Large intestine (tissue), 3 donors: ENCODE data around the gene TENM4. TPM values are rescaled to one million over a fixed set of nuclear protein-coding genes. Genes with fewer than 3 reads are reported as not detected.
"Not testable (repeated sequence)": the region's sequence is repeated elsewhere in the genome, so short reads cannot be mapped to it uniquely, and the experiment has no call there.

Experiments used
- DNase-seq, 2 donors: peaks; one replicate each; pipeline versions ENCODE4 v3.0.0 to v3.0.0-alpha.2; 2013
- H3K27ac ChIP-seq: one replicate; pipeline ENCODE4 v1.5.1; 2013; ENCODE audit warnings: low read length
- H3K27me3 ChIP-seq: 2 replicates; pipeline ENCODE4 v1.6.1; 2013; ENCODE audit warnings: low read length; ENCODE audit not compliant: control insufficient read depth, insufficient read depth
- H3K36me3 ChIP-seq: 2 replicates; pipeline ENCODE4 v1.6.1; 2013; ENCODE audit warnings: low read length; ENCODE audit not compliant: control insufficient read depth, insufficient read depth
- H3K4me1 ChIP-seq: one replicate; pipeline ENCODE4 v1.6.1; 2013; ENCODE audit warnings: low read length; ENCODE audit not compliant: control insufficient read depth, insufficient read depth
- H3K4me3 ChIP-seq: one replicate; pipeline ENCODE4 v1.5.1; 2013; ENCODE audit warnings: low read length
- H3K9me3 ChIP-seq: one replicate; pipeline ENCODE4 v1.6.1; 2013; ENCODE audit warnings: mild to moderate bottlenecking, low read depth, low read length, moderate library complexity; ENCODE audit not compliant: control insufficient read depth
- WGBS: methylation state at CpG from one replicate; pipeline ENCODE4 v1.1.5; 2013; ENCODE audit warnings: low lambda C conversion rate; ENCODE audit not compliant: insufficient coverage; 5-methylcytosine and 5-hydroxymethylcytosine counted together
- polyA plus RNA-seq: library from polyadenylated mRNA; unstranded; fragments of 120-200 nt; gene quantifications from one replicate; pipeline ENCODE4 v1.2.1, GENCODE V29; 2013

Gene TENM4
- polyA plus RNA-seq, 1 donor, result 2.1 TPM

DNA sequence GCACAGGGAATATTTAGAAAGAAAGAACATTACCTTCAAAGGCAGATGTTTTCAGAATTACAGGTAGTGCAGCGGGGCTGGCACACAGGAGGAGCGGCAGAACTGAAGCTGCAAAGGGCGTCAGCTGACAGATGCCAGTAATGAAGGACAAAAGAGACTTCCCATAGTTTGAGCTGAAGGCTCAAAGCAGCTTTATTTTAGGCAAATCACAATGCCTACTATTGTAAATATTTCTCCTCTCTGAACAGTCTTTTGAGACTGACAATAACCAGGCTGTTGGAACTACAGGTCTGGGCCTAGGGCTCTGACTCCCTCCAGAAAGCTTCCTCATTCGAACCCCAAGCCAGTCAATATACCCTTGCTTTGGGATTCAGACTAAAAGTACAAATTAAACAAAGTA, 609.3 kb downstream of the TENM4 start:
- DNase-seq, result no peak
- H3K9me3 ChIP-seq, result no peaks in the 10 kb centered on the region
- no peaks in the 10 kb centered on the region for H3K36me3 ChIP-seq
- no peak overlapping the region for H3K4me3 ChIP-seq
- no CpG with 5 or more reads among the region's 4 CpGs for WGBS
- H3K27me3 ChIP-seq, result no peaks in the 10 kb centered on the region
- no peak overlapping the region for H3K27ac ChIP-seq
- no peaks in the 10 kb centered on the region for H3K4me1 ChIP-seq

DNA sequence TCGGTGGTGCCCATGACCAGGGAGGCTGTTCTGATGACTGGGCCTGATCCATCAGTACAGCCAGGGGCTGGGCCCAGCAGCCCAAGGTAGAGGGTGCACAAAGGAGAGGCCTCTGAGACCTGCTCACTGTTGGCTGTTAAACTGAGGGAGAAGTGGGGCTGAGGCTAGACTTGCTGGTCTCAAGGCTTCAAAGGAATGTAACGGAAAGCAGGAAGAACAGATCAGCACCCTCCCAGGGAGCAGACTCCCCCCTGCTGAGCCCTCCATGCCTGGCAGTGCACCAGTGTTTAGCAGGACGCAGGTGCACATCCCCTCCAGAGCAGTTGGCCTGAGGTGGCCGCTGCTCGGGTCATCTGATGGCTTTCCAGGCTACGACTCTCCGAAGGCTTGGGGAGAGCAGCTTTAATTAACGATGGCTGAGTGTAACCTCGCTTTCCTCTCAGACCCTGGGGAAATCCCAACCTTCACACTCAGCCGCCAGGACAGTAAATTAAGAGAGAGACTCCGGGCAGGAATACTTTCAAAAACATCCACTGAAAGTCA, 610.5 kb downstream of the TENM4 start:
- no CpG with 5 or more reads among the region's 11 CpGs for WGBS
- no peaks in the 10 kb centered on the region for H3K9me3 ChIP-seq

DNA sequence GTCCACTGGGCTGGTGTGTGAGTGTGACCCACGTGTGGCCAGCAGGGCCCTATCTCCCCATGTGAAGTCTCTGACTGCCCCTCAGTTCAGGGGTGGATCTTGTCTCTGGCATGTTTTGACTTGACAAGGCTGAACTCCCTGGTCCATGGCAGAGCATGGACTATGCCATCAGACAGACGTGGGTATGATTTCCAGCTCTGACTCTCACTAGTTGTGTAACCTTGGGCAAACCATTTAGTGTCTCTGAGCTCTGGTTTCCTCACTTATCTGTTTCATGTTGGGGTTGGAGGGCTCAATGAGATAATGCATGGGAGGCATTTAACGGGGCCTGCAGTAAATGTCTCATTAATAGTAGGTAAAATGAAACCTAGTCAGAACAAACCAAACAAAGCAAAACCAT, 611.7 kb downstream of the TENM4 start:
- H3K36me3 ChIP-seq, result no peaks in the 10 kb centered on the region
- no peaks in the 10 kb centered on the region for H3K4me1 ChIP-seq
- DNase-seq, result no peak
- no peak overlapping the region for H3K4me3 ChIP-seq
- no peaks in the 10 kb centered on the region for H3K9me3 ChIP-seq
- H3K27ac ChIP-seq, result no peak overlapping the region
- no CpG with 5 or more reads among the region's 3 CpGs for WGBS
- H3K27me3 ChIP-seq, result no peaks in the 10 kb centered on the region

More for the DNA sequence above, 610.5 kb downstream of the TENM4 start:
- Histone ChIP-seq H3K36me3 (no peaks in the 10 kb centered on the region), H3K4me1 (no peaks in the 10 kb centered on the region), H3K27me3 (no peaks in the 10 kb centered on the region), H3K27ac (no peak overlapping the region), H3K4me3 (no peak overlapping the region)
- DNase-seq, result no peak

GRCh38 chr11:78828676-78829075, 612.2 kb downstream of the TENM4 start:
- DNase-seq, result no peak
- H3K4me1 ChIP-seq, result no peaks in the 10 kb centered on the region
- H3K27ac ChIP-seq, result no peak overlapping the region
- no peaks in the 10 kb centered on the region for H3K36me3 ChIP-seq
- no peak overlapping the region for H3K4me3 ChIP-seq
- no peaks in the 10 kb centered on the region for H3K9me3 ChIP-seq
- no CpG with 5 or more reads among the region's 1 CpG for WGBS
- no peaks in the 10 kb centered on the region for H3K27me3 ChIP-seq

GRCh38 chr11:78827291-78827690, 613.5 kb downstream of the TENM4 start:
- H3K36me3 ChIP-seq, H3K27ac ChIP-seq, DNase-seq, H3K27me3 ChIP-seq, H3K4me3 ChIP-seq, H3K9me3 ChIP-seq, H3K4me1 ChIP-seq: not testable (repeated sequence)
- WGBS, result 100% methylated on average over 1 of the region's 4 CpGs

DNA sequence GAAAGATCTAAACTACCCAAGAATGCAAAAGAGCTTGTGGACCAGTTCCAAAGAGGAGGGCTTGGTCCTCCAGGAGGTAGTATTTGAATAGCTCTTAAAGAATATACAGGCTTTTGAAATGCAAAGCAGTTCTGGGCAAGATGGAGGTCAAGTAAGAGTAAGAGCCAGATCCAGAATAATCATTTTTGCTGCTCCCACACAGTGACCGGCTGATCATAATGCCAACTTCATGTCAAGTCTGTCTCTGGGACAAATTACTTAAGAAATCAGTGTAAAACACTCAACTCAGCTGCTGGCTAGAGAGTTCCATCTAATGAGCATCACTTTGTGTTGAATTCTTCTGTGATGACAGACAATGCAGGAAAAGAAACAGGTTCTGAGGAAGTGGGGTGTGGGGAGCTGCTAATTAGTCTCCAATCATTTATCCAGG, 615.2 kb downstream of the TENM4 start:
- no CpG with 5 or more reads among the region's 1 CpG for WGBS
- Histone ChIP-seq H3K27me3 (no peaks in the 10 kb centered on the region), H3K36me3 (no peaks in the 10 kb centered on the region)

DNA sequence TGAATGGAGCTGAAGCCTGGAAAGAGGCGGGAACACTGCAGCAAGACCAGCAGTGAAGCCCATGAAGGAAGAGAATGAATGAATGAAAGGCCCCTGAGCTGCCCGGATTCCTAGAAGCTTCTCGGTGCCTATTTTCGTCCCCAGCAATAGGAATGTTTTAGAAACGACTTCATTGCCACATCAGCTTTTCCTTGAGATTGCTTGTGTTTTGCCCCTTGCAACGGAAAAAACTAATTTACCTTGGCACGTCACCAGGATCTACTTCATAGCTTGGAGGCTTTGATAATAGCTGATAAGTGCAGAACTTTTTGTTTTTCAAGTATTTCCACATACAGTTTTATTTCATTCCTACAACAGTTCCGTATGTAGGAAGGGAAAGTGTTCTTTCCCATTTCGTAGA, 617.2 kb downstream of the TENM4 start:
- no peak overlapping the region for H3K27ac ChIP-seq
- WGBS, result no CpG with 5 or more reads among the region's 9 CpGs
- H3K4me3 ChIP-seq, result no peak overlapping the region
- no peaks in the 10 kb centered on the region for H3K27me3 ChIP-seq
- H3K36me3 ChIP-seq, result no peaks in the 10 kb centered on the region
- DNase-seq, result no peak
- no peaks in the 10 kb centered on the region for H3K9me3 ChIP-seq
- no peaks in the 10 kb centered on the region for H3K4me1 ChIP-seq

More for the DNA sequence above, 615.2 kb downstream of the TENM4 start:
- Histone ChIP-seq H3K4me1 (no peaks in the 10 kb centered on the region), H3K27ac (no peak overlapping the region), H3K9me3 (no peaks in the 10 kb centered on the region), H3K4me3 (no peak overlapping the region)
- no peak for DNase-seq

DNA sequence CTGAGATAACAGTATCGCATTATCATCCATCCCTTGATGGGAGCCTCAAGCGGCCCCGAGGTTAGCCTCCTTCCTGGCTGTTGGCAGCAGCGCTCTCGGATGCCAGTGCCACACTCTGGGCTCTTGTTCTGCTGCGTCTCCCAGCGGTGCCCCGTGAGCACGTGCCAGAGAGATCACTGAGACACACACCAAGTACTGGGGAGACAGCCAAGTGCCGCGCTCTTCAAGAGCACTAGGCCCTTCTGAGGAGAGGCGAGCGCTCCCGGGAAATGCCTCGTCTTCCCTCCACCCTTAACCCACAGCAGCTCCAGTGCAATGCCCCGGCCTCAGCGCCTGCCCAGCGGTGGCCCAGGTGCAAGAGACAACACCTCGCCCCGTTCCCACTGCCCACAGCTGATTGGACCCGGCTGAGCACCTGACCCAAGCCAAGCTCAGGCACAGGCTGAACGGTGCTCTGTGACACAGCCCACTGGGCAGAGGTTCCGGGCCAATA, 617.9 kb downstream of the TENM4 start:
- no peaks in the 10 kb centered on the region for H3K9me3 ChIP-seq
- H3K27me3 ChIP-seq, result no peaks in the 10 kb centered on the region
- no peak for DNase-seq
- no peak overlapping the region for H3K4me3 ChIP-seq
- H3K27ac ChIP-seq, result no peak overlapping the region
- no CpG with 5 or more reads among the region's 23 CpGs for WGBS
- H3K4me1 ChIP-seq, result no peaks in the 10 kb centered on the region
- H3K36me3 ChIP-seq, result no peaks in the 10 kb centered on the region

DNA sequence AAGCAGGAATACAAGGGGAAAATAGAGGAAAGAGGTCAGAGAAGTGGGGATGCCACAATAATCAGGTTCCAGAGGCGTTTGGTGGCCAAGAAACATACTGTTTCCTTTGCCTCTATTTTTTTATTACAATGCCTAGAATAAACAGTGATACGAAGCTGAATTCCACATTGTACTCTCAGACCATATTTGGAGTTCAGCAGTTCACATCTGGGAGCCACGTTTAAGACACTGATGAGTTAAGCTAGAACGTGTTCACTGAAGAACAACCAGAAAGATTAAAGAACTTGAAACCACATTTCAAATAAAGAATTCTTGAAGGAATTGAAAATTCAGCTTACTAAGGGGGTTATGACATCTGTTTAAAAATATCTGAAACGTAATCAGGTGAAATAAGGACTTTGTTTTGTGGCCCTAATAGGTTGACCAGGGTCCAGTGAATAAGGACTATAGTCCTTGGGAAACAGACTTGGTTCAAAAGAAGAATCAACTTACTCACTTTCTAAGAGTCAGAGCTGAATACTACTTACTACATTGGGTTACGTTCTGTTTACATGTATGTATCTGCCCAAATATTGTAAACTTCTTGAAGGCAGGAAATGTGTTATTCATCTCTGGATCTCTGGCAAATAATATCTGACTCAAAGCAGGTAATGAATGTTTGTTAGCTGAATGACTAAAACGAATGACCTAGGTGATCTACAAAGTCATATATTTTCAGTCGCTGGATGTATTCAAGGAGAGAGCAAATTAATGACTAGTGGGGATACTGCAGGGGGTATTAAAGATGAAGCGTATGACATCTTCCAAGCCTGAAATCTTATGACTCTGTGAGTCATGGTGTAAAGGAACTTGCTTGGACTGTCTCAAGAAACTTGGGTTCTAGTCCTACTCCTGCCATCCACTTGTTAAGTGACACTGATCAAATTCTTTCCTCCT, 619.2 kb downstream of the TENM4 start:
- 60% methylated on average over 1 of the region's 9 CpGs for WGBS
- H3K4me1 ChIP-seq, result no peaks in the 10 kb centered on the region
- H3K27me3 ChIP-seq, result no peaks in the 10 kb centered on the region
- H3K27ac ChIP-seq, result no peak overlapping the region
- no peak overlapping the region for H3K4me3 ChIP-seq
- DNase-seq, result no peak
- no peaks in the 10 kb centered on the region for H3K9me3 ChIP-seq
- H3K36me3 ChIP-seq, result no peaks in the 10 kb centered on the region

- Histone ChIP-seq H3K4me3 (no peak overlapping the region), H3K36me3 (no peaks in the 10 kb centered on the region), H3K27me3 (no peaks in the 10 kb centered on the region), H3K9me3 (no peaks in the 10 kb centered on the region), H3K27ac (no peak overlapping the region), H3K4me1 (no peaks in the 10 kb centered on the region)
- DNase-seq, result no peak
- WGBS, result no CpG with 5 or more reads among the region's 3 CpGs
These were observed 620.1 kb downstream of the TENM4 start for GRCh38 chr11:78820741-78821140.
